ENCODE measurements around the gene ATR.
"Not testable (repeated sequence)": the region's sequence is repeated elsewhere in the genome, so short reads cannot be mapped to it uniquely, and the experiment has no call there.

Gene ATR

GRCh38 chr3:142424754-142425153 is 153.8 kb downstream of the ATR start:
- no peak overlapping the region for H3K27ac ChIP-seq
- TF ChIP-seq, protein P1, sequence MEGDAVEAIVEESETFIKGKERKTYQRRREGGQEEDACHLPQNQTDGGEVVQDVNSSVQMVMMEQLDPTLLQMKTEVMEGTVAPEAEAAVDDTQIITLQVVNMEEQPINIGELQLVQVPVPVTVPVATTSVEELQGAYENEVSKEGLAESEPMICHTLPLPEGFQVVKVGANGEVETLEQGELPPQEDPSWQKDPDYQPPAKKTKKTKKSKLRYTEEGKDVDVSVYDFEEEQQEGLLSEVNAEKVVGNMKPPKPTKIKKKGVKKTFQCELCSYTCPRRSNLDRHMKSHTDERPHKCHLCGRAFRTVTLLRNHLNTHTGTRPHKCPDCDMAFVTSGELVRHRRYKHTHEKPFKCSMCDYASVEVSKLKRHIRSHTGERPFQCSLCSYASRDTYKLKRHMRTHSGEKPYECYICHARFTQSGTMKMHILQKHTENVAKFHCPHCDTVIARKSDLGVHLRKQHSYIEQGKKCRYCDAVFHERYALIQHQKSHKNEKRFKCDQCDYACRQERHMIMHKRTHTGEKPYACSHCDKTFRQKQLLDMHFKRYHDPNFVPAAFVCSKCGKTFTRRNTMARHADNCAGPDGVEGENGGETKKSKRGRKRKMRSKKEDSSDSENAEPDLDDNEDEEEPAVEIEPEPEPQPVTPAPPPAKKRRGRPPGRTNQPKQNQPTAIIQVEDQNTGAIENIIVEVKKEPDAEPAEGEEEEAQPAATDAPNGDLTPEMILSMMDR (conservative IDR thresholded peaks at IDR 0.05), result no peak

- TF ChIP-seq, protein P1 (conservative IDR thresholded peaks at IDR 0.05), result no peak
- H3K27ac ChIP-seq, result no peak overlapping the region
These were observed 159.5 kb downstream of the ATR start for GRCh38 chr3:142418926-142419592.

- H3K27ac ChIP-seq, result no peak overlapping the region
- TF ChIP-seq, protein P1 (conservative IDR thresholded peaks at IDR 0.05), result no peak
These were observed 161.2 kb downstream of the ATR start for GRCh38 chr3:142417302-142417701.

GRCh38 chr3:142400537-142400936 is 178.0 kb downstream of the ATR start:
- not testable (repeated sequence) for H3K27ac ChIP-seq

Measured in VCaP (cell line).